ENCODE measurements around the gene ERP44.
"Not testable (repeated sequence)": the region's sequence is repeated elsewhere in the genome, so short reads cannot be mapped to it uniquely, and the experiment has no call there.

Gene ERP44

GRCh38 chr9:99998866-99999265, 99.9 kb downstream of the ERP44 start:
- no peak for DNase-seq

GRCh38 chr9:99998266-99998665, 100.5 kb downstream of the ERP44 start:
- no peak for DNase-seq

- DNase-seq: not testable (repeated sequence)
Measured at GRCh38 chr9:99990508-99990907, 108.3 kb downstream of the ERP44 start.

GRCh38 chr9:99986642-99987041, 112.2 kb downstream of the ERP44 start:
- DNase-seq: no peak

GRCh38 chr9:99980598-99980997, 118.2 kb downstream of the ERP44 start:
- no peak for DNase-seq

- no peak for DNase-seq
Measured at GRCh38 chr9:99978221-99978620, 120.6 kb downstream of the ERP44 start.

- no peak for DNase-seq
Measured at GRCh38 chr9:99977033-99977792, 121.6 kb downstream of the ERP44 start.

GRCh38 chr9:99973455-99973854, 125.3 kb downstream of the ERP44 start:
- DNase-seq: no peak

- DNase-seq: no peak
Measured at GRCh38 chr9:99971410-99971809, 127.4 kb downstream of the ERP44 start.

GRCh38 chr9:99970481-99970880, 128.3 kb downstream of the ERP44 start:
- DNase-seq: no peak

- DNase-seq: no peak
Measured at GRCh38 chr9:99967457-99967856, 131.3 kb downstream of the ERP44 start.

- DNase-seq: no peak
Measured at GRCh38 chr9:99966716-99967115, 132.1 kb downstream of the ERP44 start.

- DNase-seq: no peak
Measured at GRCh38 chr9:99966001-99966400, 132.8 kb downstream of the ERP44 start.

- no peak for DNase-seq
Measured at GRCh38 chr9:99964336-99964735, 134.5 kb downstream of the ERP44 start.

- DNase-seq: no peak
Measured at GRCh38 chr9:99962680-99963261, 136.0 kb downstream of the ERP44 start.

GRCh38 chr9:99955606-99956005, 143.2 kb downstream of the ERP44 start:
- DNase-seq: no peak

- DNase-seq: no peak
Measured at GRCh38 chr9:99954819-99955218, 144.0 kb downstream of the ERP44 start.

GRCh38 chr9:99953861-99954507, 144.8 kb downstream of the ERP44 start:
- no peak for DNase-seq

- DNase-seq: no peak
Measured at GRCh38 chr9:99948896-99949295, 149.9 kb downstream of the ERP44 start.

- no peak for DNase-seq
Measured at GRCh38 chr9:99948482-99948881, 150.3 kb downstream of the ERP44 start.

GRCh38 chr9:99947395-99947794, 151.4 kb downstream of the ERP44 start:
- DNase-seq: no peak

- DNase-seq: no peak
Measured at GRCh38 chr9:99936947-99937587, 161.7 kb downstream of the ERP44 start.

- DNase-seq: no peak
Measured at GRCh38 chr9:99931155-99931840, 167.5 kb downstream of the ERP44 start.

All from NCI-H1436 (cell line).